HEK293T (cell line): ENCODE measurements around the gene TWF1.

ENCODE experiments used
- ARNT ChIP-seq: fragments of 450-650 bp; IDR thresholded peaks from 2 replicates; pipeline ENCODE4 v1.6.1; 2017; ENCODE audit warnings: mild to moderate bottlenecking
- CTBP1 ChIP-seq: fragments of 450-650 bp; IDR thresholded peaks from 2 replicates; pipeline ENCODE4 v1.6.1; 2016; ENCODE audit warnings: borderline replicate concordance

DNA sequence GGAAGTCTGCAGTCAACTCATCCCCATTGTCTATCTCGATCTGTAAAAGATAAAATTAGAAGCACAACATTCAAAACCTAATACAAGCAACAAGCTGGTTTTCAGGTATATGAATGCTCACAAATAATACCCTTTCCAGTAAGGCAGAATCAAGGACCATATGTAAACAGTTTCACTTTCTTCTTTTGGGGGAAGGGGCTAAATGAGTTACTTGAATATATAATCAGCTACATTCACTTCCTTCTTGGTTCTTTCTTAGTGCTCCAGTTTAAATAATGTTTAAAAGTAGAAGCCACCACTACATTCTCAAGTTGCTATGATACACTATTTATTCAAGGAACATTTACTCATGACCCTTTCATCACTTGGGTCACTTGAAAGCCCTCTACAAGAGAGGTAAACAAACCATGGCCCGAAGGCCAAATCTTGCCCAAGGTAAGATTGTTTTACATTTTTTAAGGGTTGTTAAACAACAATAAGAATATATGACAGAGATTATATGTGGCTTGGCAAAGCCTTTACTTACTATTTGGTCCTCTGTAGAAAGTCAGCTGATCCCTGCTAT is 10.3 kb downstream of the TWF1 start:
- TF ChIP-seq ARNT (no peak), CTBP1 (no peak)
